GM19238 (cell line): ENCODE results near the gene ACOT7.
"Not testable (repeated sequence)": the region's sequence is repeated elsewhere in the genome, so short reads cannot be mapped to it uniquely, and the experiment has no call there.

ENCODE experiments used
- DNase-seq: peaks from one replicate; pipeline ENCODE4 v3.0.0; 2011; ENCODE audit warnings: low spot score; ENCODE audit not compliant: insufficient read length

The ACOT7 gene

GRCh38 chr1:6393400-6394187 lies at the start of gene ACOT7:
TSS of gene ACOT7 (minus strand) at chr1:6393767. CDS start at chr1:6393399, 368 bp downstream.
- DNase-seq: peak; percentile 96

- DNase-seq: no peak
These were observed 48.0 kb upstream of the ACOT7 start for GRCh38 chr1:6441586-6441985.

GRCh38 chr1:6440198-6441126 lies 46.9 kb upstream of the ACOT7 start:
- DNase-seq: no peak

- DNase-seq: peak; percentile 87
These were observed 44.5 kb upstream of the ACOT7 start for GRCh38 chr1:6438047-6438525.

- not testable (repeated sequence) for DNase-seq
These were observed 43.6 kb upstream of the ACOT7 start for GRCh38 chr1:6437012-6437700.

GRCh38 chr1:6436277-6436676 lies 42.7 kb upstream of the ACOT7 start:
- DNase-seq: not testable (repeated sequence)

- no peak for DNase-seq
These were observed 42.0 kb upstream of the ACOT7 start for GRCh38 chr1:6435547-6435946.

- DNase-seq: no peak
These were observed 41.6 kb upstream of the ACOT7 start for GRCh38 chr1:6435129-6435528.

- no peak for DNase-seq
These were observed 40.6 kb upstream of the ACOT7 start for GRCh38 chr1:6434186-6434585.

GRCh38 chr1:6431645-6432579 lies 38.3 kb upstream of the ACOT7 start:
- not testable (repeated sequence) for DNase-seq

GRCh38 chr1:6429660-6430411 lies 36.3 kb upstream of the ACOT7 start:
- DNase-seq: not testable (repeated sequence)

GRCh38 chr1:6428453-6428852 lies 34.9 kb upstream of the ACOT7 start:
- DNase-seq: not testable (repeated sequence)

- no peak for DNase-seq
These were observed 34.1 kb upstream of the ACOT7 start for GRCh38 chr1:6427441-6428390.

GRCh38 chr1:6426972-6427350 lies 33.4 kb upstream of the ACOT7 start:
- DNase-seq: no peak

- DNase-seq: no peak
These were observed 32.9 kb upstream of the ACOT7 start for GRCh38 chr1:6426277-6426971.

- DNase-seq: no peak
These were observed 32.1 kb upstream of the ACOT7 start for GRCh38 chr1:6425658-6426057.

- DNase-seq: no peak
These were observed 31.3 kb upstream of the ACOT7 start, which contains the start of gene ESPN for GRCh38 chr1:6424619-6425593. TSS of gene ESPN (plus strand) at chr1:6424776. CDS start at chr1:6424956, 180 bp downstream.
